ENCODE data around the gene PRKCZ.

The PRKCZ gene

GRCh38 chr1:2179283-2180013, 129.2 kb downstream of the PRKCZ start:
- DNase-seq (ENCODE audit: low spot score): no peak

- DNase-seq (ENCODE audit: low spot score): no peak
Observed at GRCh38 chr1:2180297-2181245, 130.4 kb downstream of the PRKCZ start.

GRCh38 chr1:2181271-2181670, 131.1 kb downstream of the PRKCZ start:
- no peak for DNase-seq (ENCODE audit: low spot score)

GRCh38 chr1:2181752-2182151, 131.5 kb downstream of the PRKCZ start:
- DNase-seq (ENCODE audit: low spot score): no peak

DNA sequence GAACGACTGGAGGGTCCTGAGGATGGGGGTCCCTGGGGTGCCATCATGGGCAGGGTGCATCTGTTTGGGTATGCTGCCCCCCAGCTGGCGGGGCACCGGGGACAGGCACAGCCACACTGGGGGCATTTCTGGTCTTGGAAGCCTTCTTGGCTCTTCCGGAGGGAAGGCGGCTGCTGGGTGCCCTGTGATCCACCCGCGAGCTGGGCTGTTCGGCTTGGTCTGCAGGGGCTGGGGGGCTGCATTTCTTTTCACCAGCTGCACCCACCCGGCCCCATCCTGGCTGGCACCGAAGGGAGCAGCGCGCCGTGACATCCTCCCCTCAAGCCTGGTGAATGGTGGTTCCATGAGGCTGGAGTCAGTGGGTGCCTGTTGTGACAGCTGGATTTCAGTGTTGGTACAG, 132.2 kb downstream of the PRKCZ start:
- DNase-seq (ENCODE audit: low spot score): no peak

GRCh38 chr1:2183937-2184334, 133.7 kb downstream of the PRKCZ start:
- DNase-seq (ENCODE audit: low spot score): no peak

GRCh38 chr1:2184531-2184930, 134.3 kb downstream of the PRKCZ start:
- no peak for DNase-seq (ENCODE audit: low spot score)

GRCh38 chr1:2184934-2185333, 134.7 kb downstream of the PRKCZ start:
- DNase-seq (ENCODE audit: low spot score): no peak

GRCh38 chr1:2185880-2186855, 136.0 kb downstream of the PRKCZ start:
- DNase-seq (ENCODE audit: low spot score): no peak

GRCh38 chr1:2186901-2187300, 136.7 kb downstream of the PRKCZ start:
- DNase-seq (ENCODE audit: low spot score): no peak

- DNase-seq (ENCODE audit: low spot score): no peak
Observed at GRCh38 chr1:2187619-2188018, 137.4 kb downstream of the PRKCZ start.

- no peak for DNase-seq (ENCODE audit: low spot score)
Observed at GRCh38 chr1:2188336-2188735, 138.1 kb downstream of the PRKCZ start.

GRCh38 chr1:2189459-2190425, 139.5 kb downstream of the PRKCZ start:
- DNase-seq (ENCODE audit: low spot score): peak; percentile 89

GRCh38 chr1:2190491-2190976, 140.3 kb downstream of the PRKCZ start:
- DNase-seq (ENCODE audit: low spot score): no peak

GRCh38 chr1:2192031-2192995, 142.1 kb downstream of the PRKCZ start:
- DNase-seq (ENCODE audit: low spot score): no peak

DNA sequence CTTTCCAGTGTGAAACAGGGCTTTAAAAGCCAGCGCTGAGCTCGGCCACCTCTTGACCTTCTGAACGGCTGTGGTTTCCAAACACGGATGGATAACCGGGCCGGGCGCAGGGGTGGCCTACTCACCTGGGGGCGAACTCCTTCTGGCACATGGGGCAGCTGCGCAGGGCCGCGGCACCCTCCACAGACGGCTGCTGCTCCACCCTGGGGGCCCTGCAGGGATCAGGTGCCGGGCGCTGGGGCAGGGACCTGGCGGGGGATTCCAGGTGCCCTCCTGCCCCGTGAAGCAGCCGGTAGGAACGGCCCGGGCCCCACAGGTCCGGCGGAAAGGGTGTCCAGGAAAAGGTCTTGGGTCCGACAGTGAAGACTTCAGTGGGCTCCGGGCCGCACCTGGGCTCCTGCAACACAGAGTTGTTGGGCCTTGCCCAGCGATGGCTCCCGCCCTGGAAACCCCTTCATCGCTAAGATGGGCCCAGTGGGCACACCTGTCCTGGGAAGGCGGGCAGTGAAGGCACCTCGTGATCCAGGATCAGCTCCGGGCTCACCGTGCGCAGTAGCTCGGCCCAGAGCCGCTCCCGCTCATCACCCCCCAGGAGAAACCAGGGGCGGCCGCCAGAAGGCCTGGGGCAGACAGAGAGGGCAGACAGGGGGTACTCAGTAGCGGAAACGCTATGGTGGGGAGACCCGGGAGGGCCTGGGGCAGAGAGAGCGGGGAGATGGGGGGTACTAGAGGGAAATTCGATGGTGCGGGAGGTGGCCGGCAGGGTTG, 143.5 kb downstream of the PRKCZ start:
- DNase-seq (ENCODE audit: low spot score): no peak

DNA sequence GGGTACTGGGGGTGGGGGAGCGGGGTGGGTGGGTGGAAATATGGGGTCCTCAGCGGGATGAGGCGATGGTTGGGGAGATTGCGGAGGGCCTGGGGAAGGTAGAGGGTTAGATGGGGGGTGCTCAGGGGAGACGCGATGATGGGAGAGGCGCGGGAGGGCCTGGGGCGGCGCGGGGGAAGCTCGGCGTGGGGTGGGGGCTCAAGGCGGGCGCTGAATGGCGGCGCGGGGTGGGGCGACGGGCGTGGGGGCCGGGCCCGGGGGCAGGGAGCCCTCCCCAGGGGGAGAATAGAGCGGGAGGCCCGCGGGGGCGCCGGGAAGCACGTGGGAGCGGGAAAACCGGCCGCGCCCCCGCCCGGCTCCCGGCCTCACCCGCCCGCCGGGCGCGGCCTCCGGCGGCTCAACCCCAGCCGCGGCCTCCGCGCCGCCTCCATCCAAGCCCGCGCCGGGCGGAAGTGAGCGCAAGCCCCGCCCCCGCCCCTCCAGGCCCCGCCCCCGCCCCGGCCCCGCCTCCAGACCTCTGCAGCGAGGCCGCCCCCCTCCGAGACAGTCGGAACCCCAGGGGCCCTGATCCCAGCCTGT, 144.2 kb downstream of the PRKCZ start, which contains the start of gene FAAP20:
Gene FAAP20 (minus strand): TSS at position 454 of the 579 bp plus-strand sequence. CDS start 23 bp downstream, at position 431.
- peak; percentile 39 for DNase-seq (ENCODE audit: low spot score)

All from pons (tissue), 1 donor.